CD4-positive, alpha-beta T cell treated with Interleukin-1 beta for 1 hour (primary cell): ENCODE measurements around the gene USP17L10.
"Not testable (repeated sequence)": the region's sequence is repeated elsewhere in the genome, so short reads cannot be mapped to it uniquely, and the experiment has no call there.

Source experiments
- DNase-seq, 2 donors: peaks; one replicate each; pipeline ENCODE4 v3.0.0-alpha.2; 2020 to 2022

Gene USP17L10, protein sequence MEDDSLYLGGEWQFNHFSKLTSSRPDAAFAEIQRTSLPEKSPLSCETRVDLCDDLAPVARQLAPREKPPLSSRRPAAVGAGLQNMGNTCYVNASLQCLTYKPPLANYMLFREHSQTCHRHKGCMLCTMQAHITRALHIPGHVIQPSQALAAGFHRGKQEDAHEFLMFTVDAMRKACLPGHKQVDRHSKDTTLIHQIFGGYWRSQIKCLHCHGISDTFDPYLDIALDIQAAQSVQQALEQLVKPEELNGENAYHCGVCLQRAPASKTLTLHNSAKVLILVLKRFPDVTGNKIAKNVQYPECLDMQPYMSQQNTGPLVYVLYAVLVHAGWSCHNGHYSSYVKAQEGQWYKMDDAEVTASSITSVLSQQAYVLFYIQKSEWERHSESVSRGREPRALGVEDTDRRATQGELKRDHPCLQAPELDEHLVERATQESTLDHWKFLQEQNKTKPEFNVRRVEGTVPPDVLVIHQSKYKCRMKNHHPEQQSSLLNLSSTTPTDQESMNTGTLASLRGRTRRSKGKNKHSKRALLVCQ

DNA sequence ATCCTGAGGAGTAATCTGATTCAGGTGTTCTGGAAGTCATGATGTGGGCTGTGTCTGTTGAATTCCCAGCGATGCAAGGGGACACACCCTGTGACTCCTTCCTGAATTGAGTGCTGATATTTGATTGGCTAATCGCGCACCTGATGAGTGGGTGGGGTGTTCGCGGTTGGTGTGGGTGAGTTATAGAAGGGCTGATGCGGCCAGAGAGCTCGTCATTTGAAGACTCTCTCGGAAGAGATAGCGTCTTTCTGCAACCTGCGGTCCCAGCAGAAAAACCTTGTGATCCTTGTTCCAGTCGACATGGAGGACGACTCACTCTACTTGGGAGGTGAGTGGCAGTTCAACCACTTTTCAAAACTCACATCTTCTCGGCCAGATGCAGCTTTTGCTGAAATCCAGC is at the start of gene USP17L10:
Gene USP17L10 (plus strand): TSS at position 301 of the 400 bp plus-strand sequence. CDS start 0 bp downstream, at position 301.
- not testable (repeated sequence) for DNase-seq

- peak; percentile 59 to 65 for DNase-seq
These were observed 44.5 kb upstream of the USP17L10 start for GRCh38 chr4:9165990-9166389.

DNA sequence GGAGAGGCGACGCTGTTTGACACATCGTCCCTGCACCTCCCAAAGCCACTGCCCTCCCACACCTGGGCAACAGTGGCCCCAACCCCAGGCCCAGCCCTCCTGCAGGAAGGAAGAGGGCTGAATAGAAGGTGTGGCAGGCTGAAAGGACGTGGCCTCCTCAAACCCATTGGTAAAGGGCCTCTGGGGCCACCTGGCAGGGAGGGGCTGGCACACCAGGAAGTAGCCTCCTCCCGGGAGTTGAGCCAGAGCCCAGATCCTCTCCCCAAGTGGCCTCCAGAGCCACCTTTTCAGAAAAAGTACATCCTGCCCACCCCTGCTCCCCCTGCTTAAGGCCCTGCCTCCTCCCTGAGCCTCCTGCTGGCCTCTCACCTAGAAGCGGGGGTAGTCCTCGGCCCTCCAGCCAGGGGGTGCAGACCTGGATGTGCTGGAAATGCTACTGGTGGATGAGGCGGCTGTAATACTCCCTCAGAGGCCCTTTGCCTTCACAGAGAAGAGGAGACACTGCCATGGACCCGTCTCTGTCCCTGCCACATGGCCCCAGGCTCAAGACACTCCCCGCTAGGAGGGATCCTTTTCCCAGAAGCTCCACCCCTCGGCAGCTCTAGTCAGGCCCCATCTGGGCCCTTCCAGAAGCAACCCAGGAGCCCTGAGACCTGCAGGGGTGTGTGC is 40.5 kb upstream of the USP17L10 start, which contains the start of gene FAM90A26:
Gene FAM90A26 (plus strand): TSS at position 619 of the 669 bp plus-strand sequence. CDS start 2,764 bp downstream, outside the sequence.
- DNase-seq: not testable (repeated sequence)

- not testable (repeated sequence) for DNase-seq
These were observed 4.2 kb downstream of the USP17L10 start for GRCh38 chr4:9214701-9215100.

- not testable (repeated sequence) for DNase-seq
These were observed 4.6 kb downstream of the USP17L10 start, which contains the start of gene USP17L11 for GRCh38 chr4:9215105-9215504. Gene USP17L11, plus strand, starts transcription at chr4:9215405. Its CDS starts 0 bp downstream, at chr4:9215405.

DNA sequence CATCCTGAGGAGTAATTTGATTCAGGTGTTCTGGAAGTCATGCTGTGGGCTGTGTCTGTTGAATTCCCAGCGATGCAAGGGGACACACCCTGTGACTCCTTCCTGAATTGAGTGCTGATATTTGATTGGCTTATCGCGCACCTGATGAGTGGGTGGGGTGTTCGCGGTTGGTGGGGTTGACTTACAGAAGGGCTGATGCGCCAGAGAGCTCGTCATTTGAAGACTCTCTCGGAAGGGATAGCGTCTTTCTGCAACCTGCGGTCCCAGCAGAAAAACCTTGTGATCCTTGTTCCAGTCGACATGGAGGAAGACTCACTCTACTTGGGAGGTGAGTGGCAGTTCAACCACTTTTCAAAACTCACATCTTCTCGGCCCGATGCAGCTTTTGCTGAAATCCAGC is 9.4 kb downstream of the USP17L10 start, which contains the start of gene USP17L12:
Gene USP17L12 (plus strand): TSS at position 301 of the 400 bp plus-strand sequence. CDS start 0 bp downstream, at position 301.
- DNase-seq: not testable (repeated sequence)

- not testable (repeated sequence) for DNase-seq
These were observed 14.1 kb downstream of the USP17L10 start, which contains the start of gene USP17L13 for GRCh38 chr4:9224596-9224995. Gene USP17L13, plus strand, starts transcription at chr4:9224896. Its CDS starts 0 bp downstream, at chr4:9224896.

- DNase-seq: not testable (repeated sequence)
These were observed 19.8 kb downstream of the USP17L10 start for GRCh38 chr4:9230249-9230648.

DNA sequence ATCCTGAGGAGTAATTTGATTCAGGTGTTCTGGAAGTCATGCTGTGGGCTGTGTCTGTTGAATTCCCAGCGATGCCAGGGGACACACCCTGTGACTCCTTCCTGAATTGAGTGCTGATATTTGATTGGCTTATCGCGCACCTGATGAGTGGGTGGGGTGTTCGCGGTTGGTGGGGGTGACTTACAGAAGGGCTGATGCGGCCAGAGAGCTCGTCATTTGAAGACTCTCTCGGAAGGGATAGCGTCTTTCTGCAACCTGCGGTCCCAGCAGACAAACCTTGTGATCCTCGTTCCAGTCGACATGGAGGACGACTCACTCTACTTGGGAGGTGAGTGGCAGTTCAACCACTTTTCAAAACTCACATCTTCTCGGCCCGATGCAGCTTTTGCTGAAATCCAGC is 23.6 kb downstream of the USP17L10 start, which contains the start of gene USP17L15:
Gene USP17L15 (plus strand): TSS at position 301 of the 400 bp plus-strand sequence. CDS start 0 bp downstream, at position 301.
- not testable (repeated sequence) for DNase-seq

DNA sequence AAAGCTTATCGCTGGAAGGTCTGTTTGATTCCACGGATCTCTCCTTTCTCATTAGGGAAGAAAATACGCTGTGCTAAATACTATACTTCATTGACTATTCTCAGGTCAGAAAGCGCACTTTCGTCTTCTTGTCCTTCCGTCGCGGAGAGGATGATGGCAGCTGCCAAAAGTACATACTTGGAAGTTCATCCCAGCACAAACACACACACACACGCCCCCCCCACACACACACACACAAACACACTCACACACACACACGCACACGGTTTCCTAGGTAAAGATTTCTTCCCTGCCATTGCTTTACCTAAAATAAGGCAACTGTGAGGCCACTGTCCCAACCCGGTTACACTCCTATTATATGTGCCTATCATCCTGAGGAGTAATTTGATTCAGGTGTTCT is 28.0 kb downstream of the USP17L10 start:
- not testable (repeated sequence) for DNase-seq

DNA sequence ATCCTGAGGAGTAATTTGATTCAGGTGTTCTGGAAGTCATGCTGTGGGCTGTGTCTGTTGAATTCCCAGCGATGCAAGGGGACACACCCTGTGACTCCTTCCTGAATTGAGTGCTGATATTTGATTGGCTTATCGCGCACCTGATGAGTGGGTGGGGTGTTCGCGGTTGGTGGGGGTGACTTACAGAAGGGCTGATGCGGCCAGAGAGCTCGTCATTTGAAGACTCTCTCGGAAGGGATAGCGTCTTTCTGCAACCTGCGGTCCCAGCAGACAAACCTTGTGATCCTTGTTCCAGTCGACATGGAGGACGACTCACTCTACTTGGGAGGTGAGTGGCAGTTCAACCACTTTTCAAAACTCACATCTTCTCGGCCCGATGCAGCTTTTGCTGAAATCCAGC is 33.1 kb downstream of the USP17L10 start, which contains the start of gene USP17L17:
Gene USP17L17 (plus strand): TSS at position 301 of the 400 bp plus-strand sequence. CDS start 0 bp downstream, at position 301.
- DNase-seq: not testable (repeated sequence)

DNA sequence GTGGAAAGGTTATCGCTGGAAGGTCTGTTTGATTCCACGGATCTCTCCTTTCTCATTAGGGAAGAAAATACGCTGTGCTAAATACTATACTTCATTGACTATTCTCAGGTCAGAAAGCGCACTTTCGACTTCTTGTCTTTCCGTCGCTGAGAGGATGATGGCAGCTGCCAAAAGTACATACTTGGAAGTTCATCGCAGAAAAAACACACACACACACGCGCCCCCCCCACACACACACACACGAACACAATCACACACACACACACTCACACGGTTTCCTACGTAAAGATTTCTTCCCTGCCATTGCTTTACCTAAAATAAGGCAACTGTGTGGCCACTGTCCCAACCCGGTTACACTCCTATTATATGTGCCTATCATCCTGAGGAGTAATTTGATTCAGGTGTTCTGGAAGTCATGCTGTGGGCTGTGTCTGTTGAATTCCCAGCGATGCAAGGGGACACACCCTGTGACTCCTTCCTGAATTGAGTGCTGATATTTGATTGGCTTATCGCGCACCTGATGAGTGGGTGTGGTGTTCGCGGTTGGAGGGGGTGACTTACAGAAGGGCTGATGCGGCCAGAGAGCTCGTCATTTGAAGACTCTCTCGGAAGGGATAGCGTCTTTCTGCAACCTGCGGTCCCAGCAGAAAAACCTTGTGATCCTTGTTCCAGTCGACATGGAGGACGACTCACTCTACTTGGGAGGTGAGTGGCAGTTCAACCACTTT is 37.7 kb downstream of the USP17L10 start, which contains the start of gene USP17L18:
Gene USP17L18 (plus strand): TSS at position 678 of the 728 bp plus-strand sequence. CDS start 0 bp downstream, at position 678.
- DNase-seq: not testable (repeated sequence)

- not testable (repeated sequence) for DNase-seq
These were observed 42.6 kb downstream of the USP17L10 start, which contains the start of gene USP17L19 for GRCh38 chr4:9253078-9253477. Gene USP17L19, plus strand, starts transcription at chr4:9253378. Its CDS starts 0 bp downstream, at chr4:9253378.

- DNase-seq: not testable (repeated sequence)
These were observed 47.4 kb downstream of the USP17L10 start, which contains the start of gene USP17L20 for GRCh38 chr4:9257824-9258223. Gene USP17L20, plus strand, starts transcription at chr4:9258124. Its CDS starts 0 bp downstream, at chr4:9258124.
